SK-N-SH treated with all-trans-retinoic acid at 6 μM for 48 hours (cell line): Measurements from ENCODE around the gene FOSL2.

ENCODE experiments used
- ATAC-seq: fragments of 200-7000 bp; cut with Tn5 transposase; 3 replicates; pipeline ENCODE4 v1.9.1; 2020; ENCODE audit warnings: mild to moderate bottlenecking, moderate library complexity
- ARNTL ChIP-seq: fragments of 450-650 bp; formaldehyde crosslinking; IDR thresholded peaks from 2 replicates; pipeline ENCODE4 v1.5.0; 2020; ENCODE audit warnings: low read depth, mild to moderate bottlenecking, moderate library complexity, borderline replicate concordance
- BACH2 ChIP-seq: fragments of 250-450 bp; sonication (Bioruptor Pico); IDR thresholded peaks from 2 replicates; pipeline ENCODE4 v1.9.0; 2021; ENCODE audit warnings: mild to moderate bottlenecking, borderline replicate concordance
- CSDC2 ChIP-seq: fragments of 250-450 bp; sonication (Bioruptor Pico); IDR thresholded peaks from 2 replicates; pipeline ENCODE4 v1.5.0; 2020; ENCODE audit warnings: mild to moderate bottlenecking, moderate library complexity
- ESRRG ChIP-seq: fragments of 250-450 bp; sonication (Bioruptor Pico); IDR thresholded peaks from 2 replicates; pipeline ENCODE4 v1.6.1; 2021; ENCODE audit warnings: mild to moderate bottlenecking
- GLIS3 ChIP-seq: fragments of 250-450 bp; sonication (Bioruptor Pico); IDR thresholded peaks from 2 replicates; pipeline ENCODE4 v1.5.0; 2020; ENCODE audit warnings: mild to moderate bottlenecking, moderate library complexity
- ISL1 ChIP-seq: fragments of 250-450 bp; sonication (Bioruptor Pico); IDR thresholded peaks from 2 replicates; pipeline ENCODE4 v2.1.2; 2022; ENCODE audit warnings: mild to moderate bottlenecking, moderate library complexity
- OSR1 ChIP-seq: fragments of 250-450 bp; sonication (Bioruptor Pico); IDR thresholded peaks from 2 replicates; pipeline ENCODE4 v1.8.0; 2022; ENCODE audit warnings: moderate library complexity, mild to moderate bottlenecking, inconsistent platforms
- RARB ChIP-seq: fragments of 250-450 bp; sonication (Bioruptor Pico); IDR thresholded peaks from 2 replicates; pipeline ENCODE4 v1.8.0; 2021; ENCODE audit warnings: mild to moderate bottlenecking, moderate library complexity
- TCF4 ChIP-seq: fragments of 250-450 bp; sonication (Bioruptor Pico); IDR thresholded peaks from 2 replicates; pipeline ENCODE4 v1.8.0; 2021; ENCODE audit warnings: mild to moderate bottlenecking, moderate library complexity, borderline replicate concordance
- TOX ChIP-seq: fragments of 250-450 bp; sonication (Bioruptor Pico); IDR thresholded peaks from 2 replicates; pipeline ENCODE4 v1.8.0; 2021; ENCODE audit warnings: mild to moderate bottlenecking, moderate library complexity, borderline replicate concordance
- ZC3H10 ChIP-seq: fragments of 250-450 bp; sonication (Bioruptor Pico); IDR thresholded peaks from 2 replicates; pipeline ENCODE4 v1.5.1; 2021; ENCODE audit warnings: mild to moderate bottlenecking, moderate library complexity
- ZFP3 ChIP-seq: fragments of 250-450 bp; sonication (Bioruptor Pico); IDR thresholded peaks from 2 replicates; pipeline ENCODE4 v1.5.0; 2020; ENCODE audit warnings: mild to moderate bottlenecking, moderate library complexity
- ZFP30 ChIP-seq: fragments of 450-650 bp; formaldehyde crosslinking; IDR thresholded peaks from 2 replicates; pipeline ENCODE4 v1.5.0; 2022; ENCODE audit warnings: mild to moderate bottlenecking, moderate library complexity
- ZNF565 ChIP-seq: fragments of 450-650 bp; formaldehyde crosslinking; conservative IDR thresholded peaks from 2 replicates; pipeline ENCODE4 v1.5.0; 2020; ENCODE audit warnings: low read depth, mild to moderate bottlenecking, moderate library complexity
- ZNF70 ChIP-seq: fragments of 450-650 bp; formaldehyde crosslinking; IDR thresholded peaks from 2 replicates; pipeline ENCODE4 v1.5.0; 2020; ENCODE audit warnings: mild to moderate bottlenecking, moderate library complexity
- TF ChIP-seq, protein P1 (sequence below): fragments of 250-450 bp; sonication (Bioruptor Pico); IDR thresholded peaks from 2 replicates; pipeline ENCODE4 v1.5.1; 2021; ENCODE audit warnings: mild to moderate bottlenecking, moderate library complexity
- TF ChIP-seq, protein P2 (sequence below): fragments of 250-450 bp; sonication (Bioruptor Pico); IDR thresholded peaks from 2 replicates; pipeline ENCODE4 v1.8.0; 2021; ENCODE audit warnings: low read depth, mild to moderate bottlenecking, moderate library complexity, borderline replicate concordance
- TF ChIP-seq, protein P3 (sequence below): fragments of 250-450 bp; sonication (Bioruptor Pico); IDR thresholded peaks from 2 replicates; pipeline ENCODE4 v1.5.0; 2020; ENCODE audit warnings: mild to moderate bottlenecking, moderate library complexity
- TF ChIP-seq, protein P4 (sequence below): fragments of 250-450 bp; sonication (Bioruptor Pico); IDR thresholded peaks from 2 replicates; pipeline ENCODE4 v1.5.1; 2020; ENCODE audit warnings: low read depth, mild to moderate bottlenecking, moderate library complexity
- TF ChIP-seq, protein P5 (sequence below): fragments of 250-450 bp; sonication (Bioruptor Pico); IDR thresholded peaks from 2 replicates; pipeline ENCODE4 v1.8.0; 2020; ENCODE audit warnings: mild to moderate bottlenecking, moderate library complexity, borderline replicate concordance

The FOSL2 gene

DNA sequence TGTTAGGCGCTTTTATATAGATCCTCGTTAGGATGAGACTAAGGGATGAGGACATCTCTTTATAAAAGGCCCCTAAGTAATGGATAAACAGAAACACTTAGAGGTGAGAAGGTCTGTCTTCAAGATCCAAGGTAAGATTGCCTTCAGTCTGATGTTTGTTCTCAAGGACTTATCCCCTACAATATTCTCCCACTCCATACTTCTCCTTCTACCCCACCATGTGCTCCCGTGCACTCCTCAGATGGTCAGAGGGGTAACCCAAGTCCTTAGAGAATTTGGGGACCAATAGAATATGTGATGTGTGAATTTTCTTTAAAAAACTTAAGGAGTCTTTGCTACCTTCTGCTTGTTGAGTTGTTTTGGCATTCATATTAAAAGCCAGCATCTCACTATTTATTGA lies 23.1 kb downstream of the FOSL2 start:
- TF ChIP-seq, protein P1, sequence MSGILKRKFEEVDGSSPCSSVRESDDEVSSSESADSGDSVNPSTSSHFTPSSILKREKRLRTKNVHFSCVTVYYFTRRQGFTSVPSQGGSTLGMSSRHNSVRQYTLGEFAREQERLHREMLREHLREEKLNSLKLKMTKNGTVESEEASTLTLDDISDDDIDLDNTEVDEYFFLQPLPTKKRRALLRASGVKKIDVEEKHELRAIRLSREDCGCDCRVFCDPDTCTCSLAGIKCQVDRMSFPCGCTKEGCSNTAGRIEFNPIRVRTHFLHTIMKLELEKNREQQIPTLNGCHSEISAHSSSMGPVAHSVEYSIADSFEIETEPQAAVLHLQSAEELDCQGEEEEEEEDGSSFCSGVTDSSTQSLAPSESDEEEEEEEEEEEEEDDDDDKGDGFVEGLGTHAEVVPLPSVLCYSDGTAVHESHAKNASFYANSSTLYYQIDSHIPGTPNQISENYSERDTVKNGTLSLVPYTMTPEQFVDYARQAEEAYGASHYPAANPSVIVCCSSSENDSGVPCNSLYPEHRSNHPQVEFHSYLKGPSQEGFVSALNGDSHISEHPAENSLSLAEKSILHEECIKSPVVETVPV: no peak
- no peak for TF ChIP-seq ESRRG (CRISPR knock-in tag)
- TF ChIP-seq ISL1 (CRISPR knock-in tag): no peak
- TF ChIP-seq BACH2 (CRISPR knock-in tag): no peak
- TF ChIP-seq, protein P2, sequence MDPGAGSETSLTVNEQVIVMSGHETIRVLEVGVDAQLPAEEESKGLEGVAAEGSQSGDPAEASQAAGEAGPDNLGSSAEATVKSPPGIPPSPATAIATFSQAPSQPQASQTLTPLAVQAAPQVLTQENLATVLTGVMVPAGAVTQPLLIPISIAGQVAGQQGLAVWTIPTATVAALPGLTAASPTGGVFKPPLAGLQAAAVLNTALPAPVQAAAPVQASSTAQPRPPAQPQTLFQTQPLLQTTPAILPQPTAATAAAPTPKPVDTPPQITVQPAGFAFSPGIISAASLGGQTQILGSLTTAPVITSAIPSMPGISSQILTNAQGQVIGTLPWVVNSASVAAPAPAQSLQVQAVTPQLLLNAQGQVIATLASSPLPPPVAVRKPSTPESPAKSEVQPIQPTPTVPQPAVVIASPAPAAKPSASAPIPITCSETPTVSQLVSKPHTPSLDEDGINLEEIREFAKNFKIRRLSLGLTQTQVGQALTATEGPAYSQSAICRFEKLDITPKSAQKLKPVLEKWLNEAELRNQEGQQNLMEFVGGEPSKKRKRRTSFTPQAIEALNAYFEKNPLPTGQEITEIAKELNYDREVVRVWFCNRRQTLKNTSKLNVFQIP (CRISPR knock-in tag): no peak
- TF ChIP-seq, protein P3, sequence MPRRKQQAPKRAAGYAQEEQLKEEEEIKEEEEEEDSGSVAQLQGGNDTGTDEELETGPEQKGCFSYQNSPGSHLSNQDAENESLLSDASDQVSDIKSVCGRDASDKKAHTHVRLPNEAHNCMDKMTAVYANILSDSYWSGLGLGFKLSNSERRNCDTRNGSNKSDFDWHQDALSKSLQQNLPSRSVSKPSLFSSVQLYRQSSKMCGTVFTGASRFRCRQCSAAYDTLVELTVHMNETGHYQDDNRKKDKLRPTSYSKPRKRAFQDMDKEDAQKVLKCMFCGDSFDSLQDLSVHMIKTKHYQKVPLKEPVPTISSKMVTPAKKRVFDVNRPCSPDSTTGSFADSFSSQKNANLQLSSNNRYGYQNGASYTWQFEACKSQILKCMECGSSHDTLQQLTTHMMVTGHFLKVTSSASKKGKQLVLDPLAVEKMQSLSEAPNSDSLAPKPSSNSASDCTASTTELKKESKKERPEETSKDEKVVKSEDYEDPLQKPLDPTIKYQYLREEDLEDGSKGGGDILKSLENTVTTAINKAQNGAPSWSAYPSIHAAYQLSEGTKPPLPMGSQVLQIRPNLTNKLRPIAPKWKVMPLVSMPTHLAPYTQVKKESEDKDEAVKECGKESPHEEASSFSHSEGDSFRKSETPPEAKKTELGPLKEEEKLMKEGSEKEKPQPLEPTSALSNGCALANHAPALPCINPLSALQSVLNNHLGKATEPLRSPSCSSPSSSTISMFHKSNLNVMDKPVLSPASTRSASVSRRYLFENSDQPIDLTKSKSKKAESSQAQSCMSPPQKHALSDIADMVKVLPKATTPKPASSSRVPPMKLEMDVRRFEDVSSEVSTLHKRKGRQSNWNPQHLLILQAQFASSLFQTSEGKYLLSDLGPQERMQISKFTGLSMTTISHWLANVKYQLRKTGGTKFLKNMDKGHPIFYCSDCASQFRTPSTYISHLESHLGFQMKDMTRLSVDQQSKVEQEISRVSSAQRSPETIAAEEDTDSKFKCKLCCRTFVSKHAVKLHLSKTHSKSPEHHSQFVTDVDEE: no peak
- TF ChIP-seq GLIS3 (CRISPR knock-in tag): no peak
- no peak for ATAC-seq

DNA sequence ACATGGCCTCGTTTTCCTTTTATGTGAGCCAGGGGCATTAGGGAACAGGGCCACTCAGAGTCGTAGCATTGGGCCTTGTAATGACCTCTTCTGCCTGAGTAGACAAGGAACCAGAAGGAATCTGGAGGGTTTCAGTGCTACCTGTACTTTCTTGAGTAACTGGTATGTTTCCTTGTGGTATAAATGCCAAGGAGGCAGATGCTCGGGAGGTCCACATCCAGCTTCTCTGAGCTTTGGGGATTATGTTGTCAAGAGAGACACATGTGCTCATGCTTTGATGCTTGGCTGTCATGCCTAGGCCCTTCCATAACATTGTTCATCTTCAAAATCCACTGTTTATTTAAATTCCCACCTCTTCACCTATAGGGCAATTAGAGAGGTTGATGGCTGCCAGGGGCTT lies 26.3 kb downstream of the FOSL2 start:
- ATAC-seq: no peak
- TF ChIP-seq, protein P4, sequence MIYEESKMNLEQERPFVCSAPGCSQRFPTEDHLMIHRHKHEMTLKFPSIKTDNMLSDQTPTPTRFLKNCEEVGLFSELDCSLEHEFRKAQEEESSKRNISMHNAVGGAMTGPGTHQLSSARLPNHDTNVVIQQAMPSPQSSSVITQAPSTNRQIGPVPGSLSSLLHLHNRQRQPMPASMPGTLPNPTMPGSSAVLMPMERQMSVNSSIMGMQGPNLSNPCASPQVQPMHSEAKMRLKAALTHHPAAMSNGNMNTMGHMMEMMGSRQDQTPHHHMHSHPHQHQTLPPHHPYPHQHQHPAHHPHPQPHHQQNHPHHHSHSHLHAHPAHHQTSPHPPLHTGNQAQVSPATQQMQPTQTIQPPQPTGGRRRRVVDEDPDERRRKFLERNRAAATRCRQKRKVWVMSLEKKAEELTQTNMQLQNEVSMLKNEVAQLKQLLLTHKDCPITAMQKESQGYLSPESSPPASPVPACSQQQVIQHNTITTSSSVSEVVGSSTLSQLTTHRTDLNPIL (CRISPR knock-in tag): no peak
- TF ChIP-seq ZFP30 (CRISPR knock-in tag): no peak
- no peak for TF ChIP-seq TOX (CRISPR knock-in tag)
- no peak for TF ChIP-seq ZNF70 (CRISPR knock-in tag)

DNA sequence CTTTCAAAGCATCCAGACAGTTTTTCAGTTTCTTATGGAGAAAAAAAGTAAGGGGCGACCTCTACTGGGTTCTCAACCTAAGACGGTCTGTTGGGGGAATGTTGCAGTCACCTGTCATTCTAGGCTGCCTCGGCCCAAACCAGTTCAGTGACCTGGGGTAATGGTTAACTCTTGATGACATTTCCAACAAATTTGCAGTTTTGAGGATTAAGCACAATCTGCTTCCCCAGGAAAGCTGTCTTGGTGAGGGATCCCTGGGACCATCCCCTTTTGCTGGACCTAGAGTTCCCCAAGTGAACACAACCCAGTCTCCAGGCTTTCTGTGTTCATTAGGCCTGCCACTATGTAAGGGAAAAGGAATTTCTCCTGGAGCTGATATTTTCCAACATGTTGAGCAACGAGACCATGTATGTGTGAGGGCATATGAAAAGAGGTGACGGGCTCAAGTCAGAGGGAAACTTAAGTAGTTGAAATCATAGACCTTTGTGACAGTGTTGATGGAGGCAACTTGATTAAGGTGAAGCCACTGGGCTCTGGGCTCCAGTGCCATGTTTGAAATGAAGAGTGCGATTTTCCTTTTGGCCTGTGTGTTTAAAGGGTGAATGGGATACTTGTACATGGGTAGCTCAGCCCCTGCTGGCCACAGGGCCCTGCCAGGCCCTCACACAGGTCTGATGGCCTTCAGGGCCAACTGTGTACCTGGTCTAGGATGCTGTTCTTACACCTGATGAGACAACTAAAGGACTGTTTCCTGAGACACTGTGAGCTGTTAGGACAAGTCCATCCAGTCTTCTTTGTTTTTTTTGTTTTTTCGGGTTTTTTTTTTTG lies 27.0 kb downstream of the FOSL2 start:
- peak; percentile 8 for ATAC-seq
- TF ChIP-seq BACH2 (CRISPR knock-in tag) (no peak), ISL1 (CRISPR knock-in tag) (no peak), ESRRG (CRISPR knock-in tag) (no peak), GLIS3 (CRISPR knock-in tag) (no peak), ZC3H10 (CRISPR knock-in tag) (no peak), TCF4 (CRISPR knock-in tag) (no peak), ZNF565 (CRISPR knock-in tag) (no peak), ZFP3 (CRISPR knock-in tag) (no peak), ZFP30 (CRISPR knock-in tag) (no peak), CSDC2 (no peak), RARB (CRISPR knock-in tag) (no peak), ARNTL (CRISPR knock-in tag) (no peak), OSR1 (CRISPR knock-in tag) (no peak)
- TF ChIP-seq, protein P3: no peak
- TF ChIP-seq, protein P4 (CRISPR knock-in tag): no peak
- TF ChIP-seq, protein P5, sequence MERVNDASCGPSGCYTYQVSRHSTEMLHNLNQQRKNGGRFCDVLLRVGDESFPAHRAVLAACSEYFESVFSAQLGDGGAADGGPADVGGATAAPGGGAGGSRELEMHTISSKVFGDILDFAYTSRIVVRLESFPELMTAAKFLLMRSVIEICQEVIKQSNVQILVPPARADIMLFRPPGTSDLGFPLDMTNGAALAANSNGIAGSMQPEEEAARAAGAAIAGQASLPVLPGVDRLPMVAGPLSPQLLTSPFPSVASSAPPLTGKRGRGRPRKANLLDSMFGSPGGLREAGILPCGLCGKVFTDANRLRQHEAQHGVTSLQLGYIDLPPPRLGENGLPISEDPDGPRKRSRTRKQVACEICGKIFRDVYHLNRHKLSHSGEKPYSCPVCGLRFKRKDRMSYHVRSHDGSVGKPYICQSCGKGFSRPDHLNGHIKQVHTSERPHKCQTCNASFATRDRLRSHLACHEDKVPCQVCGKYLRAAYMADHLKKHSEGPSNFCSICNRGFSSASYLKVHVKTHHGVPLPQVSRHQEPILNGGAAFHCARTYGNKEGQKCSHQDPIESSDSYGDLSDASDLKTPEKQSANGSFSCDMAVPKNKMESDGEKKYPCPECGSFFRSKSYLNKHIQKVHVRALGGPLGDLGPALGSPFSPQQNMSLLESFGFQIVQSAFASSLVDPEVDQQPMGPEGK (CRISPR knock-in tag): no peak
- TF ChIP-seq, protein P1: no peak
